GM12864 (cell line): Measurements from ENCODE around the gene PNMA6F.

Experiments used
- DNase-seq: peaks from one replicate; pipeline ENCODE4 v3.0.0-alpha.2; 2011; ENCODE audit warnings: low read depth
- H3K4me3 ChIP-seq: 2 replicates; pipeline ENCODE4 v1.5.1; 2011; ENCODE audit warnings: mild to moderate bottlenecking, low read depth, low read length, control low read depth
- CTCF ChIP-seq: IDR thresholded peaks from 2 replicates; pipeline ENCODE4 v1.5.1; 2011; ENCODE audit warnings: low read depth, mild to moderate bottlenecking, moderate library complexity, low read length, control low read depth, inconsistent platforms; ENCODE audit errors: missing control alignments

PNMA6F gene

GRCh38 chrX:153307276-153308178 lies 14.0 kb downstream of the PNMA6F start:
- no peak for TF ChIP-seq CTCF
- DNase-seq, result no peak

GRCh38 chrX:153306527-153307115 lies 14.9 kb downstream of the PNMA6F start:
- H3K4me3 ChIP-seq, result no peak overlapping the region
- DNase-seq, result no peak
- TF ChIP-seq CTCF, result no peak

More at GRCh38 chrX:153307276-153308178, 14.0 kb downstream of the PNMA6F start:
- H3K4me3 ChIP-seq, result no peak overlapping the region

GRCh38 chrX:153305972-153306371 lies 15.6 kb downstream of the PNMA6F start:
- no peak for TF ChIP-seq CTCF
- DNase-seq, result no peak
- H3K4me3 ChIP-seq, result no peak overlapping the region

GRCh38 chrX:153304988-153305736 lies 16.4 kb downstream of the PNMA6F start:
- DNase-seq, result no peak
- no peak for TF ChIP-seq CTCF
- no peak overlapping the region for H3K4me3 ChIP-seq

- no peak for DNase-seq
- no peak for TF ChIP-seq CTCF
Observed at GRCh38 chrX:153303276-153304262, 18.0 kb downstream of the PNMA6F start.

GRCh38 chrX:153302796-153303195 lies 18.8 kb downstream of the PNMA6F start:
- TF ChIP-seq CTCF, result no peak
- H3K4me3 ChIP-seq, result no peak overlapping the region
- no peak for DNase-seq

More at GRCh38 chrX:153303276-153304262, 18.0 kb downstream of the PNMA6F start:
- no peak overlapping the region for H3K4me3 ChIP-seq
